ENCODE results near the gene ZDHHC19. TPM values are rescaled to one million over a fixed set of nuclear protein-coding genes. Genes with fewer than 3 reads are reported as not detected.
"Not testable (repeated sequence)": the region's sequence is repeated elsewhere in the genome, so short reads cannot be mapped to it uniquely, and the experiment has no call there.

ZDHHC19 gene
- total RNA-seq, 6 experiments from 2014 or later = 0.18 to 5.8 (median 0.80) TPM

- intact Hi-C loops (cut with DNase I) = no loop called here
- Histone ChIP-seq H3K4me1 (peaks cover 0 to 9% (median 0%) of the 10 kb centered on the region in 4 donors), H3K27me3 (no peaks in the 10 kb centered on the region), H3K9me3 (no peaks in the 10 kb centered on the region), H3K36me3 (no peaks in the 10 kb centered on the region), H3K4me3 (peak overlapping the region in 1 of 3 donors; percentile 61), H3K27ac (no peak overlapping the region)
- DNase-seq (peak in 2 of 3 donors; percentile 60 to 75), ATAC-seq (peak; percentile 1 to 28 (median 20))
- TF ChIP-seq POLR2A (IDR thresholded peaks at IDR 0.05) (no peak), CTCF (IDR thresholded peaks at IDR 0.05) (no peak)
- 28% methylated on average over 9 of the region's 70 CpGs for WGBS (ENCODE audit: insufficient coverage, low coverage, low lambda C conversion rate, missing lambda C conversion rate)
Measured at GRCh38 chr3:196207159-196207832, 3.9 kb downstream of the ZDHHC19 start.

- H3K9me3 ChIP-seq; H3K4me3 ChIP-seq; intact Hi-C loops (cut with DNase I); H3K4me1 ChIP-seq; H3K27me3 ChIP-seq; H3K27ac ChIP-seq; DNase-seq; H3K36me3 ChIP-seq: not testable (repeated sequence)
- peak in 2 of 4 donors; percentile 4 to 9 for ATAC-seq
- WGBS (ENCODE audit: insufficient coverage, low coverage, low lambda C conversion rate, missing lambda C conversion rate) = 40% methylated on average over 7 of the region's 9 CpGs
Measured at GRCh38 chr3:196205442-196206205, 5.6 kb downstream of the ZDHHC19 start.

GRCh38 chr3:196203846-196204245 is 7.4 kb downstream of the ZDHHC19 start:
- TF ChIP-seq POLR2A (IDR thresholded peaks at IDR 0.05) (no peak), CTCF (IDR thresholded peaks at IDR 0.05) (no peak)
- no peaks in the 10 kb centered on the region for H3K27me3 ChIP-seq
- ATAC-seq (no peak), DNase-seq (no peak)
- 60% methylated on average over 1 of the region's 3 CpGs for WGBS (ENCODE audit: insufficient coverage, low coverage, low lambda C conversion rate, missing lambda C conversion rate)
- intact Hi-C loops (cut with DNase I) = no loop called here
- H3K4me3 ChIP-seq = no peak overlapping the region
- H3K27ac ChIP-seq = no peak overlapping the region
- peaks cover 0 to 9% (median 0%) of the 10 kb centered on the region in 4 donors for H3K4me1 ChIP-seq
- no peaks in the 10 kb centered on the region for H3K9me3 ChIP-seq
- H3K36me3 ChIP-seq = no peaks in the 10 kb centered on the region

DNA sequence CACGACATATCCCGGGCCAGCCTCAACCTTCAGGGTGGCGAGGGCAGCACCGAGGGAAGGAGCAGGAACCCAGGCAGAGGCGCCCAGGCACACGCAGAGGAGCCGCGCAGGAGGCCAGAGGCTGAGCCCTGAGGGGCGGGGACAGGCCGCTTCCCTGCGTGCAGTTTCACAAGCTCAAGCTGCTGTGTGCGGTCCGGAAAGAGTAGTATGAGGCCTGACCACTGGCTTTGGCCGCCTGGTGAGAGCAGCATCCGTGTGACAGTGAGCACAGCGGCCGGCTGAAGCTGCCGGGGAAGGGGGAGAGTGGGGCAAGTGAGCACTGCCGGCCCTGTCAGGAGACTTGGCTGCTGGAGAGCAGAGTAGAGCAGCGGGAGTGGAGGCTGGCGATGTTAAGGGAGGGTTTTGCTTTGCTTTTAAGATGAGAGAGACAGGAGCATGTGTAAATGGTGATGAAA is 8.7 kb downstream of the ZDHHC19 start:
- Histone ChIP-seq H3K27ac (no peak overlapping the region), H3K9me3 (no peaks in the 10 kb centered on the region), H3K4me3 (no peak overlapping the region), H3K4me1 (peaks cover 0 to 6% (median 0%) of the 10 kb centered on the region in 4 donors), H3K27me3 (no peaks in the 10 kb centered on the region), H3K36me3 (no peaks in the 10 kb centered on the region)
- peak; percentile 40 to 65 (median 55) for ATAC-seq
- TF ChIP-seq CTCF (IDR thresholded peaks at IDR 0.05) (no peak), POLR2A (IDR thresholded peaks at IDR 0.05) (no peak)
- 52% methylated on average over 21 of the region's 21 CpGs for WGBS (ENCODE audit: insufficient coverage, low coverage, low lambda C conversion rate, missing lambda C conversion rate)
- intact Hi-C loops (cut with DNase I) = no loop called here
- DNase-seq = peak in 1 of 3 donors; percentile 74
